Measurements from ENCODE around the gene MET. TPM values are rescaled to one million over a fixed set of nuclear protein-coding genes. Genes with fewer than 3 reads are reported as not detected.

Gene MET
- total and polyA plus RNA-seq, 2 of the 13 experiments (the other 11 are each of a cell fraction or from before 2014, with no cell fraction given) = 21.8 to 31.5 TPM

GRCh38 chr7:116828281-116828680, 156.3 kb downstream of the MET start:
- intact Hi-C loops (cut with micrococcal nuclease; ENCODE audit: unreplicated experiment) (no loop called here), in situ Hi-C loops (cut with HindIII; ENCODE audit: extremely low pct_ligation_motif_present, low pct_unique_long_range_greater_than_20kb) (no loop called here)
- no peaks in the 10 kb centered on the region for H3K4me1 ChIP-seq (ENCODE audit: insufficient read depth, low read length)
- TF ChIP-seq TRIM24 (CRISPR knock-in tag; IDR thresholded peaks at IDR 0.05) (no peak), HNF4A (CRISPR knock-in tag; IDR thresholded peaks at IDR 0.05) (no peak), GABPB1 (CRISPR knock-in tag; IDR thresholded peaks at IDR 0.05) (no peak), MAFG (CRISPR knock-in tag; IDR thresholded peaks at IDR 0.05) (no peak), KLF12 (CRISPR knock-in tag; IDR thresholded peaks at IDR 0.05; ENCODE audit: borderline replicate concordance) (no peak), ZNF234 (CRISPR knock-in tag; conservative IDR thresholded peaks at IDR 0.05) (no peak), SOX5 (CRISPR knock-in tag; IDR thresholded peaks at IDR 0.05; ENCODE audit: borderline replicate concordance) (no peak), ZNF512B (CRISPR knock-in tag; IDR thresholded peaks at IDR 0.05; ENCODE audit: borderline replicate concordance) (no peak), ZNF629 (CRISPR knock-in tag; conservative IDR thresholded peaks at IDR 0.05) (no peak), MED13 (CRISPR knock-in tag; IDR thresholded peaks at IDR 0.05) (no peak), ZNF619 (CRISPR knock-in tag; IDR thresholded peaks at IDR 0.05) (no peak), ZNF460 (CRISPR knock-in tag; IDR thresholded peaks at IDR 0.05; ENCODE audit: borderline replicate concordance) (no peak), CAMTA2 (CRISPR knock-in tag; IDR thresholded peaks at IDR 0.05; ENCODE audit: borderline replicate concordance) (no peak), HNRNPH1 (optimal IDR thresholded peaks at IDR 0.05; ENCODE audit: low read depth, low read length) (no peak)
- H3K9ac ChIP-seq (ENCODE audit: insufficient read depth, low read depth, low read length) = no peak overlapping the region
- H2AFZ ChIP-seq (ENCODE audit: low read length) = no peak overlapping the region
- no peak overlapping the region for H3K4me2 ChIP-seq (ENCODE audit: low read depth, low read length)
- H3K9me3 ChIP-seq (ENCODE audit: low read length) = no peaks in the 10 kb centered on the region
- WGBS (ENCODE audit: low lambda C conversion rate) = over 99% methylated on average over 4 of the region's 4 CpGs
- no peaks in the 10 kb centered on the region for H3K27me3 ChIP-seq (ENCODE audit: control insufficient read depth in 1 of 2, insufficient read depth in 2 of 2, low read length in 2 of 2)
- no peaks in the 10 kb centered on the region for H3K36me3 ChIP-seq (replicated peaks in 1 of 2; ENCODE audit: control insufficient read depth in 1 of 2, insufficient read depth in 2 of 2, low read length in 2 of 2)
- ChIA-PET CTCF (ENCODE audit: low intra/inter-chr PET ratio, low total read pairs) (no interaction called here), POLR2A (no interaction called here)
- H3K27ac ChIP-seq (ENCODE audit: extremely low read length, insufficient read depth, low read length) = no peak overlapping the region
- DNase-seq (ENCODE audit: low spot score) (no peak), ATAC-seq (no peak), FAIRE-seq (no peak)
- BruUV-seq (replicated peaks) = no TSS peak
- H3K79me2 ChIP-seq (ENCODE audit: insufficient read depth, low read length) = no peaks in the 10 kb centered on the region
- H3K4me3 ChIP-seq (replicated peaks in 1 of 3; ENCODE audit: insufficient read depth in 1 of 3, low read depth in 2 of 3, low read length in 3 of 3) = no peak overlapping the region
- no peaks in the 10 kb centered on the region for H4K20me1 ChIP-seq (ENCODE audit: insufficient read depth, low read length)

Data from HepG2 (cell line).